UCSD-AML1 (cell line): ENCODE data around the gene ZNF22.

Experiments used
- DNase-seq: peaks from one replicate; lab custom pipeline; 2025; ENCODE audit not compliant: unreplicated experiment; lab: John Stamatoyannopoulos, UW

ZNF22 gene

DNA sequence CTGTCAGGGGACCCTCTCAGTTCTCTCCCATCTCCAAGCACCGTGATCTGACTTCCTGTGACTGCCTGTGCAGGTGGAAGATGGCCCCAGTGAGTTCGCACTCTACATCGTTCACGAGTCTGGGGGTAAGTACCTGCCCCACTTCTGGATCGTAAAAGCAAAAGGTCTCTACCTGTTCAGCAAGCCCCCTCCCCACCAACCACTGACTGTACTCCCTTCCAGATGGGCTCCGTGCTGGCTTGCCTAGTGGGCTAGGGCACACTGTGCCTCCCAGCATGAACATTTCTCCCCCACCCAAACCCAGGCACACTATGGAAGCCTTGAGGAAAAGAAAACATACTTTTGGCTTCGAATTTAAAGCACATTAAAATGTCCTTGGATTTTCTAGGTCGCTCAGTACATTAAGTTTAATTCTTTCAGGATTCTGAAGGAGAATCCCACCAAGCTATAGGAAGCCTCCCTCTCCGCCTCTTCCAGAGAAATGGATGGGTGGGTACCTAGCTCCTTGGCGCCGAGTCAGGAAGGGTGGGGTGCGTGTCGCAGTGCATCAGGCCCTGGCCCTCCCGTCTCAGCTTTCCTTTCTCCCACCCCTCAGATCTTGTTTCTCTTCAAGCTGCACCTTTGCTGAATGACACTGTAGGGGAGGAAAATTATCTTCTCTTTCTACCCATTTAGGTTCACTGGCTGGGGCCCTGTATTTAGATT lies 11.0 kb upstream of the ZNF22 start:
- DNase-seq, result no peak

DNA sequence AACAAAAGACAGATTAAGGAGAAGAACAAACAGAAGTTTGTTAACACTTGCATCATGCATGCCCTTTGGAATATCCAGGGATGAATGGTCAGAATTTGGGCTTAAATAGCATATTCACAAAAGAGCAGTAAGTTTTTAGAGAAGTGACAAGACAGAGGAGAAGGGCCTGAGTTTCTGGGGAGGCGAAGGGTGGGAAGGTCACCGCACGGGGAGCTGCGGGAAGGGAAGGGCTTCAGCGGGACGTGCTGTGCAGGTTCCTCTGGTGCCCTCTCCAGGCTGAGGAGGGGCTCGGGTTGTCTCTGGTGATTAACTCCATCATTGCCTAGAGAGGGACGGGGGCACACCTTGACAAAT lies 10.4 kb upstream of the ZNF22 start:
- no peak for DNase-seq

DNA sequence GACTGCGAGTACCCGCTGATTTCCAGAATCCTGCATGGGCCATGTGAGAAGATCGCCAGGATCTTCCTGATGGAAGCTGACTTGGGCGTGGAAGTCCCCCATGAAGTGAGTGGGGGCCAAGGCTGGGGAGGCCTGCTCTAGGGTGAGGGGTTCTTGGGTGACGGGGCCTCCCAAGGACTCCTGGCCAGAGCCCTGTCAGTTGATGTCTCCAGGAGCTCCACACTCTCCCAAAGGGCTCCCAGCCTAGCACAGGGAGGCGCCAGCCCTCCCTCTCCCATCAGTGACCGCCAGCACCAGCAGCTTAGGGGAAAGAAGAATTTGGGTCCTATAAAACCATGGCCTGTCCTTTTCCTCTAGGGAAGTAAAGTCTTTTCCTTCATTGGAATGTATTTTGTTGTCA lies 9.8 kb upstream of the ZNF22 start:
- no peak for DNase-seq

DNA sequence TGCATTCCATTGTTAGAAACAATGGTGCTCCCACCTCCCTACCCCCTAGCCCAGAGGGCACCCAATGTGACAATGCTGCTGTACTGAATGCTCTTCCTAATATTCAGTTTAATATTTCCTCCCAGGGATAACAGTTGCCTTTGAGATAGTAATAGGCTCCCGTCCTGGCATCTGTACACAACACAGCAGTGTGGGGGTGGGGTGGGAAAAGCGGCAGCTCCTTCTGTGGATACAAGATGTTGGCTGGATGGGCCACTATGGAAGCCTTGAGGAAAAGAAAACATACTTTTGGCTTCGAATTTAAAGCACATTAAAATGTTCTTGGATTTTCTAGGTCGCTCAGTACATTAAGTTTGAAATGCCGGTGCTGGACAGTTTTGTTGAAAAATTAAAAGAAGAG lies 9.2 kb upstream of the ZNF22 start:
- no peak for DNase-seq

DNA sequence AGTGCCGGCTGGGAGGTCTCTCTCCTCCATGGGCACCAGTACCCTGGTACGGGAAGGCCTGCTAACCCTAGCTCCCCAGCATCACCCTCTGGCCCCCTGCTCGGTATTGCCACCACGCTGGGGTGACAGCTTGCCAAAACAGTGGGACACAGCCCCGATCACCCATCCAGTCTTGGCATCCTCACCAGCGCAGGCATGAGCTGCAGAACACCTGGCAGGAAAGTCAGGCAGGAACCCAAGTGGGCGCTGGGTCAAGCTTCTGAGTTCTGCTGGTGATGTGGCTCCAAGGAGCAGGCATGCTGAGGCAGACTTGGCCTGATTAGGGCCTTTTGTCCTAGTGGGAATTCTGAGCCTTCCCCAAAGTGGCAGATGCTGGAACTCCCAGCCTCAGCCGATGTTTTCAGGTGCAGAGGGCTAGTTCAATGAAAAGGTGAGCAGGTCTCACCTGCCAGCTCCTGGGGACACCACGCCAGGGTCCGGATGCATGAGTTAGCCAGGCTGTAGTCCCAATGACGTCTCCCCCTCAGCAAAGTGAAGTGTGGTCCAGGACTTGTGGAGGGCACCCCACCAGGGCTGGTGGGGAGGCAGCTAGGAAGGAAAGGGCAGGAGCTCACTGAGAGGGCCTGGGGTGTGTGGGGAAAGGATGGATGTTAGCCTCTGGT lies 8.5 kb upstream of the ZNF22 start:
- no peak for DNase-seq

DNA sequence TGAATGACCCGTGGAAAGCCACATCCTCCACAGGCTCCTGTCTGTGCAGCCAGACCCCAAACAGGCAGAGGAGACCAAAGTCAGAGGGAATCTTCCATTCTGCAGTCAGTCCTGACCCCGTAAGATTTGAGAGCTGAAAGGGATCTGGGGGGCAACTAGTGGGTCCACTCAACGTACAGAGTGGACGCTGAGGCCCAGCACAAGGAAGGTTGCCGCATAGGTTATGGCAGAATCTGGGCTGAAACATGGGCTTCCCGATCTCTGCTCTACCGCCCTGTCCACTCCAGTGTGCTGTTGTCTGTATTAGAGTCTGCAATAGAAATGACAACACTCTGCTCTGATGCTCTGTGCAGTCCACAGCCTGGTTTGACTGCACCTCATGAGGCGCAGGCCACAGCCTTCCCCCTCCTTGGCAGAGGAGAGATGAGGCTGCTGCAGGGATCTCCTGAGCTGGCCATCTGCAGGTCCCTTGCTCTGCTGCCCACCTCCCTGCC lies 7.9 kb upstream of the ZNF22 start:
- DNase-seq, result no peak

DNA sequence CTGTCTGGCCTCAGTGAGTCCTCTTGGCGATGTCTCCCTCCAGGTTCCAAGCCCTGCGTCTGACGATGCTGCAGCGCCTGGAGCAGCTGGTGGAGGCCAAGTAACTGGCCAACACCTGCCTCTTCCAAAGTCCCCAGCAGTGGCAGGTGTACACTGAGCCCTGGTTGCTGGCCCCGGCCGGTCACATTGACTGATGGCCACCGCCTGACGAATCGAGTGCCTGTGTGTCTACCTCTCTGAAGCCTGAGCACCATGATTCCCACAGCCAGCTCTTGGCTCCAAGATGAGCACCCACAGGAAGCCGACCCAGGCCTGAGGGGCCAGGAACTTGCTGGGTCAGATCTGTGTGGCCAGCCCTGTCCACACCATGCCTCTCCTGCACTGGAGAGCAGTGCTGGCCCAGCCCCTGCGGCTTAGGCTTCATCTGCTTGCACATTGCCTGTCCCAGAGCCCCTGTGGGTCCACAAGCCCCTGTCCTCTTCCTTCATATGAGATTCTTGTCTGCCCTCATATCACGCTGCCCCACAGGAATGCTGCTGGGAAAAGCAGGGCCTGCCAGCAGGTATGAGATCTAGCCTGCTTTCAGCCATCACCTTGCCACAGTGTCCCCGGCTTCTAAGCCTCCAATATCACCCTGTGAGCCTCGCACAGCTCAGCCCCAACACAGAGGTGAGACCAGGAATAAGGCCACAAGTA lies 7.3 kb upstream of the ZNF22 start:
- no peak for DNase-seq

DNA sequence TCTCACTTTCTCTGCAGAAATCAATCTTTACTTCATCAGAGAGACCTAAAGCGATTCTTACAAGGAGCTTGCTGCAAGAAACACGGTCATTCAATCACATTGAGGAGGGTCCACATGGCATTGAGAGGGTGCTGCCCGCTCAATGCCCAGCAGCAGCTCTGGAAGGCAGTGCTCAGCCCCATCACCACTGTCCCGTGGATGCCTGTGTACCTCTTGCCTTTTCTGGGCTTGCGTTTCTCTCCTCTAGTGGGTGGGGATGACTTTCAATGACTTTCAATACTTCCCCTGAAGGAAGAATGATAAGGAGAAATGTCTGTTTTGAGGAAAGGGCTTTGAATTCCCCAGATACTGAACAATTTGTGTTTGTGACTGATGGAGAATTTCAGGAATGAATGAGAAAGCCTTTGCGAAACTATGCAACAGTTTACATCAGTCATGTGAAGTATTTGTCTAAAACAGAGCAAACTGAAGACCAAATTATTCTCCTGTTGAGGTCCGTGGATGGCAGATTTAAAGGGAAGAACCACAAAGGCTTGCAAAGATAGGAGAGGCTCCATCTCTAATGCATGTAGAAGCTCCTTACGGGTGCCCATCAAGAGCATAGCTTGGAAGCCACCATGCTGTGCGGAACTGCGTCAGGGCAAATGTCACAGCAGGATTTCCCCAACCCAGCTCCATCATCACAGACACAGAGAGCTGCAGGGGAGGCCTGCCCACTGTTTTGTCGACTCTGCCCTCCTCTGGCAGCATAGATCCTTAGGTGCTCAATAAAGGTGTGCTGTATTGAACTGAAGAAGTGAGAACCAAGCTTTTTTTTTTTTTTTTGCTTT lies 6.6 kb upstream of the ZNF22 start:
- no peak for DNase-seq

DNA sequence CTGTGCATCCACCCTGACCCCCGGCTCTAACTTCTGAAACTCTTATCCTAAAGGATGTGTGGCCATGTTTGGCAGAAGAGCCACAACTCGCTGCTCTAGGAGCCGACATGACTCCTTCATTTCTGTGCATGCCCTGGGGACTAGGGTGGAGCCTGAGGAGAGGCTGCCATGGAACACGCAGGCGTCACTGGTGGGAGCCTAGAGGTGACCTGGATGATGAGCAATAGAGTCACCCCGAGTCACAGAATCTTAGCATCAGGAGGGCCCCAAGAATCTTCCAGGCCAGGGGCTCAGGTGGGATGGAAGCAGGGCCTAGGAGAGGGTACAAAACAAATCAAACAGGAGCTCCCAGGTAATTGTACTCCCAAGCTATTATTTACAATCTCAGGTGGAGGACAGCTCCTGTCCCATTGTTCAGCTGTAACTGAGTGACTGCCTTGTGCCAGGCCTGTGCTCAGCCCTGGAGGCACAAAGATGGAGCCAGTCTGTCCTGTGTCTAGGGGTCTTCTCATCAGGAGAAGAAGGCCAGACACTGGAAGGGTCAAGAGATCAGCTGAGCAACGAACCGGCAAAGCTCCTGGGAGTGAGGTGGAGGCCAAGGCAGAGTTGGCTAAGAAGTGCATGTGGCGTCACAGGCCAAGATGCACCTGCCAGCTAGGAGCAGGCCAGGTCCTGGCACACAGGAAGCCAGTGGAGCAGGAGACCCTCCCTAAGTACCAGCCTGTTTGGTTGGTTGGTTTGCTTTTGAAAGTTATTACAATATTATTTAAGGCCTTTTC lies 5.8 kb upstream of the ZNF22 start:
- no peak for DNase-seq

DNA sequence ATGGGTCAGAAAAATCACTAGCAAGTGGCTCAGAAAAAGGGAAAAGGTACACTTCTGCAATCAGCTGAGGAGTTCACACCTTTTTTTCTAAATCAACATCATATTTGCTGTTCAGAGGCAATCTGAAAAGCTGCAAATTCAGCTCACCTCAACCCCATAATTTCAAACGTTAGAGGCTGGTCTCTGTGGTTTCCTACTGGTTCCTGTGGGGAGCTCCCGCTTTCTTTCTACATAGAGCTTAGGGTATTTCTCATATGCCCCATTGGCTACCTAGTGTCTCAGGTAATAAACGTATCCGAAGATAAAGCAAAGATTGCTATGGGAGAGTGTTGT lies 5.2 kb upstream of the ZNF22 start:
- DNase-seq, result no peak

DNA sequence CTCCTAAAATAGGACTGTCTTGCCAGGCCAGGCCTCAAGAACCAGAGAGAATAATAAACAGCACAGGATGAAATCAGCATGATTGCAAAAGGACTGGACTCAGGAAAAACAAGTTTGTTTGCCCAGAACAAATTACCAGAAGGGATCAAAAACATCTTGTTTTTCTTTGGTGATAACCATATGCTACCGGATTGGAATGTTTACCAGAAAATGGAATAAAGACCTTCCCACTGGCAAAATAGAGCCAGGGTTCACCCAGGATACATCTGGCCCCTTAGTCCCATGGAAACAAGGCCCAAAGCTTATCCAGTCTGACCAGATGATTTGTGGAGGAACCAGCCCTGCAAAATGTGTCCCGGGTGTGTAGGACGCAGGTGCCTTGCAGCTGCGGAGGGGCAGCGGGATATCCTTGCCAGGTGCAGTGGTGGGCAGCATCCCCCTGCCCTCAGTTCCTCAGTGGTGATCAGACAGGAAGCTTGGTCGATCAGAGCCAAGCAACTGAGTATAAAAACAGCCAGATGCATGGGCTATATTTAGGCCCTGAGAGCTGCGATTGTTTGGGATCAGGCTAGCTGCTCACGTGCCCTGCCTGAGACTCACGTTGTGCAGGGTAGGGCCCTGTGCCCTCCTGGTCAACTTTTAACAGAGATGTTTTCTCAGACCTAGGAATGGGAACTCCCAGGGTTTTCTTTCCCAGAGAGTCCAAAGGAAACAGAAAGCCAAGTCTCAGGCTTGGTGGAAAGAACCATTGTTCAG lies 4.6 kb upstream of the ZNF22 start:
- no peak for DNase-seq

DNA sequence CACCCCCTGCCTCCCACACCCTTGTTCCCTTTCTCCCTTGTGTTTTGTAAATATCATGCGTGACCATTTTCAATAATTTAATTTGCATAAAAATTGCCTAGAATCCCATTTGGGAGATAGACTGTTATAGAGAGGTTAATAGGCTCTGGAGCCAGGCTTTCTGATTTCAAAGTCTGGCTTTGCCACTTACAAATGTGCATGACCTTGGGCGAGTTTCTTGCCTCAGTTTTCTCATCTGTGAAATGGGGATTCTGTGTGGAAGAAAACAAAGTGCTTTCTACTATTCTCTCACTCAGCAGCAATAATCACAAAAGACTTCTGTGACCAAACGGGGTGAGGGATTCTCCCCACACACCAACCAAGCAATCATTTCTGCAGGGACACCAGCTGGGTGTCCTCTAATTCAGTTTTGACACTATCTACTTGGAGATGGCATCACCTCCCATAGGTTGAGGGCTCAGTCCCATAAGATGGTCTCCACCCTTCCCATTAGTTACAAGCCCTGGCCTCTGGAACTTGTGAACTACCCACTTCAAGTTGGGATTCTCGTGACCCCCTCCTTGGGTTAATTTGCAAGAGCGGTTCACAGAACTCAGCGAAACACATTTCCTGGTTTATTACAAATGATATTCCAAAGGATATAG lies 3.5 kb upstream of the ZNF22 start:
- DNase-seq, result no peak

DNA sequence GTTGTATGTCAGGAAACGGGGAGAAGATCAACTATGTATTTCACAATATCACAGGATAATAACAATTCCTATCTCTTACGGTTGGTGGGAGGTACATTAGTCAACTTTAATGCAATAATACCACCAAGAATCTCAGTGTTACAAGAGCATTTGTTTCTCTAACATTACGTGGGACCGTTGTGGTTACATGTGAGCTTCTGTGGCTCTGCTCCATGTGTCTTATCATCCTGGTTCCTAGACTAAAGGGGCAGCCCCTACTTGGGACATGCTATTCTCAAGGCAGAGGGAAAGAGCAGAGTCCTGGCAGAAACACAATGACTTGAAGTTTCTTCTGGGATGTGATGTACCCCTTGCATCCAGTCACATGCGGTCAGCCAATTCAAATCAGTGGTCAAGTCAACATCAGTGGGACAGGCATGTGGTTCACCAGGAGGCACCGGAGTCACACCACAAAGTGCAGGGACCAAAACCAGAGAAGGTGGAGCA lies 2.5 kb upstream of the ZNF22 start:
- no peak for DNase-seq

DNA sequence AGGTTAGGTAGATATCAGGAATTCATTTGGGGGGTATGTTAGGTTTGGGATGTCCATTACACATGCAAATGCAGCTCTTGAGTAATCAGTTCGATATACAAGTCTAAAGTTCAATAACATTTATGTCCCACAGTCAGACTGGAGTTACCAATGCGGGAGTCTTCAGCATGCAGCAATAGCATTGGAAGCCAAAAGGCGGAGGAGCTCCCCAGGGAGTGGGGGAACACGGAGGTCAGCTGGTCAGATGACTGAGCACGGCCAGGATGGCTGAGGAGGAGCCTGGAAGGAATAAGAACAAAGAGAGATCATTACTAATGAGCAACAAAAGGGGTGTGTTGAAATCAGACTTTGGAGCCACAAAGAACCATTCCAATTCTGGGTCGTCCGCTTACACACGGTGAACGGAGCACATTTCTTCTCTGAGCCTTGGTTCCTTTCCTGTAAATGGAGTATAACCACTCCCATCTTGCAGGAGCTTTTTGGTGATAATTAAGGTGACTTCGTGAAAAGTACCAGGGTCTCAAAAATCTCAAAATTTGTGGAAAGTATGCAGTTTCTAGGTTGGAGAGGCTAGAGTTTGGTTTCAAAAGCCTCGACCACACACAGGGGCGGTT lies 478 bp upstream of the ZNF22 start:
- DNase-seq, result no peak

DNA sequence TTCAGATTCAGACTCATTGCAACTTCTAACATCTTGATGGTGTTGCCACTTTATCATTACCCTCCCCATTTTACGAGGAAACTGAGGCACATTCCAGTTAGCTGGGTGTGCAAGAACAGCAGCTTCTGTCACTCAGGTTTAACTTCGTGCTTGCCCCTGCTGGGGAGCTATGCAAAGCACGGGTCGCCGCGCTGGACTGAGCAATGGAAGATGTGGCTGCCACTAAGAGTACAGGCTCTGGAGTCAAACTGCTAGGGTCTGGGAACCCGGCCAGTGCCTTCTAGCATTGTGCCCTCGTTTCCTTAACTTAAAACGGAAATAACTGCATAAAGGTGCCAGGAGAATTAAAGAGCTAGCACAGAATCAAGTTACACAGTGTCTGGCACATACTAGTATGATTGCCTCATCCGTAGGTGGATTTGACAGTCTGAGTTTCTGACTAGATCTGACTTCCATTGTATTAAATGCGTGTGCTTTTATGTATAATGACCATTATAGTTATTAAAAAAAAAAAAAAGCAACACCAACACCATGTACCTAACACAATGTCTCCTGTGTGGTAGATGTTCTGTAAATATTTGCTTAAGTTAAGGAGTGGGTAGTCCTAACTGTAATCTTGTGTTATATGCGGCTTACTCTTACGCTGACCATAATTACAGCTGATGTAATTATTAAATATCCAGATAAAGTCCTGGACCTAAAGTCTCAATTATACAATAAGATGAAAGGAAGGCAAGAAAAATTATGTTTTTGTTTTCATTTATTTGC lies 842 bp downstream of the ZNF22 start:
- no peak for DNase-seq

DNA sequence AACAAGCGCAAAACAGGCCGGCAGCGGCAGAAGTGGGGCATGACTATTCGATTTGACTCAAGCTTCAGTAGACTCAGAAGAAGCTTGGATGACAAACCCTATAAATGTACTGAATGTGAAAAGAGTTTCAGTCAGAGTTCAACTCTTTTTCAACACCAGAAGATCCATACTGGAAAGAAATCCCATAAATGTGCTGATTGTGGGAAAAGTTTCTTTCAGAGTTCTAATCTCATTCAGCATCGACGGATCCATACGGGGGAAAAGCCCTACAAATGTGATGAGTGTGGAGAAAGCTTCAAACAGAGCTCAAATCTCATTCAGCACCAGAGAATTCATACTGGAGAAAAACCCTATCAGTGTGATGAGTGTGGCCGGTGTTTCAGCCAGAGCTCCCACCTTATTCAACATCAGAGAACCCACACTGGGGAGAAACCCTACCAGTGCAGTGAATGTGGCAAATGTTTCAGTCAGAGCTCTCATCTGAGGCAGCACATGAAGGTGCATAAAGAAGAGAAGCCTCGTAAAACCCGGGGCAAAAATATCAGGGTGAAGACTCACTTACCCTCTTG lies 2.8 kb downstream of the ZNF22 start:
- no peak for DNase-seq

DNA sequence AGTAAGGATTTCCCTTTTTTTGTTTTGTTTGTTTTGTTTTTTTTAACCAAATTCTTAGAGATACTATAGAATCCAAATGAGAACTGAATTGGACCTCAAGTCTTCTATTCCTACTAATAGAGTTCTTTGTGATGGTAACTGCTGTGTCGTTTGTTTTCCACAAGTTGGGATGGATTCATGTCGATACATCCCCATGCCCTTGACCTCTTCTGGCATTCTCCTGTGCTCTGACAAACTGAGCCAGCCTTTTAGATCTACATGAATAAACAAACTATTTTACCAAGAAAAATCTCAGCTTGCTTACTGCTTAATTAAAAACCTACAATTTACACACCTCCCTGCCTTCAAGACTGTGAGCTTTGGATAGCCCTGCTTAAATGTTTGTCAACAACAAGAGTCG lies 3.9 kb downstream of the ZNF22 start:
- no peak for DNase-seq

DNA sequence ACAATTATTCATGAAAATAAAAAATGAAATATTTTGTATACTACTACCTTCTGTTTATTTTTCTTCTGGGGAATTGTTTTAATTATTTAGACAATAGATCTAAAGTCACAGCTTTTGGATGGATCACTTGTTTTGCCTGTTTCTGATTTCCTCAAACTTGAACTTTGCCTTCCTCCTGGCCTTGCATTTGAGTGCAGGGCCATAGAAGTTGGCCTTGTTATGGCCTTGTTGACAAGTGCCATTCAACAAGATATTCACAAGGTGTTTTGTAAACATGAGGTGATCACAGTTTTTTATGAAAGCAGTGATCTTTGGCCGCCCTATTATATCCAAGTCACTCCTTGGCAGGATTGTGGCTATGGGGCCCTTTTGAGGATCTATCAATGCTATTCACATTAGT lies 4.6 kb downstream of the ZNF22 start:
- no peak for DNase-seq
